Heart left ventricle (tissue), 16 donors: ENCODE results near the gene CFAP141. TPM values are rescaled to one million over a fixed set of nuclear protein-coding genes. Genes with fewer than 3 reads are reported as not detected.

ENCODE experiments used
- ATAC-seq, 4 donors: fragments of 200-7000 bp; cut with Tn5 transposase; one replicate each; pipeline ENCODE4 v1.9.1; 2020 to 2022; ENCODE audit warnings: moderate library complexity in 4 of 4, mild to moderate bottlenecking in 3 of 4, moderate number of reproducible peaks in 1 of 4
- DNase-seq, 5 donors: peaks; one replicate each; pipeline ENCODE4 v3.0.0-alpha.2; 2020
- H3K27ac ChIP-seq, 12 donors: fragments of 200-600 bp; sonication (generic) in 4 of 12; one replicate each; pipeline versions ENCODE4 v1.5.0 to v1.8.0; 2016 to 2022; ENCODE audit warnings: mild to moderate bottlenecking in 2 of 12
- H3K27me3 ChIP-seq, 9 donors: fragments of 200-600 bp; sonication (generic) in 2 of 9; one replicate each; pipeline versions ENCODE4 v1.5.1 to v1.8.0; 2016 to 2022; ENCODE audit warnings: mild to moderate bottlenecking in 3 of 9
- H3K36me3 ChIP-seq, 9 donors: fragments of 200-600 bp; sonication (generic) in 2 of 9; one replicate each; pipeline versions ENCODE4 v1.5.0 to v1.8.0; 2018 to 2022; ENCODE audit warnings: mild to moderate bottlenecking in 2 of 9
- H3K4me1 ChIP-seq, 12 donors: fragments of 200-600 bp; sonication (generic) in 4 of 12; one replicate each; pipeline versions ENCODE4 v1.5.0 to v1.8.0; 2016 to 2022; ENCODE audit warnings: mild to moderate bottlenecking in 3 of 12
- H3K4me3 ChIP-seq, 12 donors: fragments of 200-600 bp; sonication (generic) in 4 of 12; one replicate each; pipeline versions ENCODE4 v1.5.0 to v1.8.0; 2017 to 2022; ENCODE audit warnings: mild to moderate bottlenecking in 9 of 12, moderate library complexity in 4 of 12
- H3K9me3 ChIP-seq, 12 donors: fragments of 200-600 bp; sonication (generic) in 4 of 12; one replicate each; pipeline versions ENCODE4 v1.5.0 to v1.8.0; 2016 to 2022; ENCODE audit warnings: mild to moderate bottlenecking in 1 of 12
- POLR2A ChIP-seq, 2 donors: fragments of 450-650 bp; IDR thresholded peaks; one replicate each; pipeline ENCODE4 v1.6.1; 2017; ENCODE audit warnings: antibody characterized with exemption in 2 of 2, mild to moderate bottlenecking in 2 of 2, moderate library complexity in 2 of 2
- WGBS, 4 donors: extraction: QIAGEN DNeasy Blood & Tissue Kit in 2 of 4; methylation state at CpG; one replicate each; pipeline versions ENCODE4 v1.1.5 to v1.1.7; 2013 to 2018; 5-methylcytosine and 5-hydroxymethylcytosine counted together
- intact Hi-C, 10 donors: fragments of 100-400 bp; cut with DNase I; formaldehyde crosslinking; loops; one replicate each; pipeline versions ENCODE4 v1.11.1 to v1.14.2; 2022
- polyA plus RNA-seq, 2 donors: library from polyadenylated mRNA; stranded (reverse); fragments of 200-250 nt; gene quantifications; one replicate each; pipeline ENCODE4 v1.2.3, GENCODE V29; 2013
- total RNA-seq, 9 donors: library from RNA; depleted of rRNA in 2 of 9; stranded (reverse); fragments of >200 nt in 2 of 9; fragmentation: NEBNext Ultra II Directional in 3 of 9; extraction: Animal tissue kit (Norgen Biotek cat#: 25700) in 3 of 9; gene quantifications; one replicate each; pipeline versions ENCODE4 v1.1.0 to v1.2.4, GENCODE V29; 2016 to 2023
- TF ChIP-seq, protein P1 (sequence below), 12 donors: fragments of 200-600 bp; sonication (generic) in 4 of 12; IDR thresholded peaks; one replicate each; pipeline versions ENCODE4 v1.5.0 to v1.8.0; 2018 to 2022; ENCODE audit warnings: antibody characterized with exemption in 12 of 12, mild to moderate bottlenecking in 5 of 12
- donor health status: ischemic (EF 13 %, LVEDD 7.1; RV severe dilation, severe dysfunction).
- donor health status: healthy with polysubstance abuse.
- donor health status: DM: no; HTN: yes; CAD: no.
- donor health status: DM: no; HTN: no; CAD: no.
- donor health status: ischemic (EF 25% LVEDD 6.9; RV normal size, moderate dysfunction).
- donor health status: ischemic (EF 25% LVEDD 5.7; RV mildly dilated, moderate dysfunction).
- donor health status: healthy.
- donor health status: DM: yes; HTN: yes; CAD: no.
- donor health status: ischemic (EF 35%, LVEDD 5.7; RV mildly dilated, moderate dysfunction).
- donor health status: nonischemic (EF 11% LVEDD 7.7; RV severe dilation, severe dysfunction).
- donor health status: DM: yes; HTN: yes; CAD: no.
- donor health status: PGD.
- donor health status: ischemic (EF 29% LVEDD 5.4; RV normal size, mild dysfunction).
- donor health status: nonischemic (EF 23%, LVEDD 6.1; RV moderate dilation, normal function).

Gene CFAP141
- total and polyA plus RNA-seq, 11 donors = not detected

DNA sequence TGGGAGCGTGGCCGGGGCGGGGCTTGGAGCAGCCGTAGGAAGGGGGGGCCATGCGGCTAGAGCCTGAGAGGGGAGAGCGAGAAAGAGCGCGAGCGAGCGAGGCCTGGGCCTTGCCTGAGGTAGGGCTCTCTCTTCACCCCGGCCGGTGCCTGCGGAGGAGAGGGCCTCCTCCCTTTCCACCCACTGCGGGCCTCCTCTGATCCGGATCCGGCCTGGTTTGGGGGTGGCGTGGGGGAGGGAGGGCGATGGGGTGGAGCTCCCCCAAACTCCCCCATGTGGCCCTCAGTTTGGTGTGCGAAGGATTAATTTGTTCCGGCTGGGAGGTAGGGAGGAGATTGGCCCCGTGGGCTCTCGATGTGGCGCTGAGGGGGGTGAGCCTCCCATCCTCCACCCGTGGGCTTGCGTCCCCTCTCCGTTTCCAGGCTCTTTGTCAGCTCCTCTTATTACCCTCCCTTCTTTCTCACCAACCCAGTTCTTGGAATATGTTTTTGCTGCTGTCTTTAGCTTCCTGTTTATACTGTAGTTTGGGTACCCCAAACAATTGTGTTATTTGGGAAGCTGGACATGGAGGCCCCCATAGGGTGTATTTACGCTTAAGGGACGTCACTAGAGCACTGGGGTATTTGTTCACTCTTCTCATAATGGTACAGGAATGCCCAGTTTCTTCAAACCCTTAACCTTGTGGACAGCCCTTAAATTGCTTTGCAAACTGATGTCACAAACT is 15.3 kb upstream of the CFAP141 start:
- peak; percentile 61 to 85 (median 70) for DNase-seq
- peak overlapping the region; percentile 43 to 97 (median 82) for H3K4me3 ChIP-seq
- H3K36me3 ChIP-seq = peaks cover 0 to 49% (median 41%) of the 10 kb centered on the region in 9 donors
- TF ChIP-seq, protein P1, sequence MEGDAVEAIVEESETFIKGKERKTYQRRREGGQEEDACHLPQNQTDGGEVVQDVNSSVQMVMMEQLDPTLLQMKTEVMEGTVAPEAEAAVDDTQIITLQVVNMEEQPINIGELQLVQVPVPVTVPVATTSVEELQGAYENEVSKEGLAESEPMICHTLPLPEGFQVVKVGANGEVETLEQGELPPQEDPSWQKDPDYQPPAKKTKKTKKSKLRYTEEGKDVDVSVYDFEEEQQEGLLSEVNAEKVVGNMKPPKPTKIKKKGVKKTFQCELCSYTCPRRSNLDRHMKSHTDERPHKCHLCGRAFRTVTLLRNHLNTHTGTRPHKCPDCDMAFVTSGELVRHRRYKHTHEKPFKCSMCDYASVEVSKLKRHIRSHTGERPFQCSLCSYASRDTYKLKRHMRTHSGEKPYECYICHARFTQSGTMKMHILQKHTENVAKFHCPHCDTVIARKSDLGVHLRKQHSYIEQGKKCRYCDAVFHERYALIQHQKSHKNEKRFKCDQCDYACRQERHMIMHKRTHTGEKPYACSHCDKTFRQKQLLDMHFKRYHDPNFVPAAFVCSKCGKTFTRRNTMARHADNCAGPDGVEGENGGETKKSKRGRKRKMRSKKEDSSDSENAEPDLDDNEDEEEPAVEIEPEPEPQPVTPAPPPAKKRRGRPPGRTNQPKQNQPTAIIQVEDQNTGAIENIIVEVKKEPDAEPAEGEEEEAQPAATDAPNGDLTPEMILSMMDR (IDR thresholded peaks at IDR 0.05) = no peak
- TF ChIP-seq POLR2A (IDR thresholded peaks at IDR 0.05) = no peak
- WGBS, 4 donors = 0 to 1% (median 1%) methylated on average over 19 to 28 of the region's 28 CpGs
- peak in 3 of 4 donors; percentile 14 to 49 (median 40) for ATAC-seq
- no peaks in the 10 kb centered on the region for H3K9me3 ChIP-seq
- intact Hi-C loops = loop anchor here in 2 of 10 donors (2.0 kb wide), 3 partner anchors 39 to 231 kb away; partner anchors contain the start of genes HAX1 (in 1 of the 2) and RPS27 (in 1 of the 2)
- no peaks in the 10 kb centered on the region for H3K27me3 ChIP-seq
- peaks cover 7 to 64% (median 51%) of the 10 kb centered on the region in 12 donors for H3K4me1 ChIP-seq
- peak overlapping the region; percentile 92 to 100 (median 98) for H3K27ac ChIP-seq

DNA sequence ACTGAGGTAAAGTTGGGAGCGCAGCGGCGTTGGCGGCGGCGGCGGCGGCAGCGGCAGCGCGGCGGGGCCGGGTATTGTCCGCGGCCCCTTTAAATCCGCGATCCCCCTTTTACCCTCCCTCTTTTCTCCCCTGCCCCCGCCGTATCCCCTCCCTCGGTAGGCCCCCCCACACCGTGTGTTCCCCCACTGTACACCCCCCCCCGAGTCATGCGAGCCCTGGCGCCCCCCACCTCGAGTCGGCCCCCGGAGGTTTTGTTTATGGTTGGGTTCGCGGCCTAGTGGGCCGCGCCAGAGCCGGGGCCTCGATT is 14.8 kb upstream of the CFAP141 start:
- peaks cover 7 to 62% (median 51%) of the 10 kb centered on the region in 12 donors for H3K4me1 ChIP-seq
- no peaks in the 10 kb centered on the region for H3K27me3 ChIP-seq
- peak overlapping the region; percentile 92 to 100 (median 98) for H3K27ac ChIP-seq
- peaks cover 0 to 48% (median 38%) of the 10 kb centered on the region in 9 donors for H3K36me3 ChIP-seq
- intact Hi-C loops = loop anchor here in 2 of 10 donors (2.0 kb wide), 3 partner anchors 38 to 230 kb away; partner anchors contain the start of genes HAX1 (in 1 of the 2) and RPS27 (in 1 of the 2)
- TF ChIP-seq POLR2A (IDR thresholded peaks at IDR 0.05) = no peak
- TF ChIP-seq, protein P1 (IDR thresholded peaks at IDR 0.05) = no peak
- whole genome bisulfite sequencing, 4 donors = 0 to 2% (median 1%) methylated on average over 18 to 33 of the region's 33 CpGs
- H3K9me3 ChIP-seq = no peaks in the 10 kb centered on the region
- H3K4me3 ChIP-seq = peak overlapping the region; percentile 43 to 97 (median 82)
- DNase-seq = no peak
- no peak for ATAC-seq

DNA sequence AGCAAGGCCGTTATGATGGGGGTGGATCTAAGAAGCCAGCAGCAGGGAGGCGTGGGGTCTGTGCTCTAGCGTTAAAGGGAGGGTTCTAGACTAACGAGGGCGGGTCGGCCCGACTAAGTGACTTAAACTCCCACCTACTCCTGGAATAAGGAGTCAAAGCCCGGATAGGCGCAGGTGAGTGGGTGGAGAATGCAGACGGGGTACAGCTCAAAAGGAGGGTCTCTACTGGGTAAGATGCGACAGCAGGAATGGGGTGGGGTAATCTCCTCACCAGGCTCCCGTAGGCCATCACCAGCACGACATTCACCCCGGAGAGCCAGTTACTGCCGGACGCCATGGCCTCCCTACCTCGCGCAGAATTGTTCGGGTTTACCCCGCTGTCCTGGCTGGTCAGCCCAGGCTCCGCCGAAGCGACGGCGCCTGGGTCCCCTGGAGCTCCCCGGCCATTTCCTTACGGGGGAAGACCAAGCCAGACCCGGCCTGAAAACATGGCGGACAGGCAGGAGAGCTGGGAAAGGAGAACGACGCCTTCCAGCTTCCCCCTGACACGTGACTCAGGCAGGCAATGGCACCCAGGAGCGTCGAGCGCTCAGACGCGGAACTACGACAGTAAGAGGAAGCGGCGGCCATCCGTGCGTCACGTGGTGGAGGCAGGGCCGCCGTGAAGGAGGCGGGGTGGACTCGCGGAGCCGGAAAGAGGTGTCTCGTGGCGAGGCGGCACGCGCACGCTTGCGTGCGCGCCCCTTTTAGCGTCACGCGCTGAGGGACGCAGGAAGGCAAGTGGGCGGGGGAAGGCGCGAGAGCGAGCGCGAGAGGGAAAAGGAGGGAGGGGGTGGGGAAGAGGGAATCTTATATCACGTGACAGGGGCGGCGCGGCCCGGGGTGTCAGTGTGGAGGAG is 14.2 kb upstream of the CFAP141 start, which contains the start of gene UBAP2L:
UBAP2L (plus strand) TSS at position 885 of the 899 bp plus-strand sequence. CDS start 4,169 bp downstream, outside the sequence.
- TF ChIP-seq, protein P1 (IDR thresholded peaks at IDR 0.05) = peak in 1 of 12 donors; percentile 3
- TF ChIP-seq POLR2A (IDR thresholded peaks at IDR 0.05) = peak; percentile 19 to 61
- intact Hi-C loops = loop anchor here in 2 of 10 donors (2.0 kb wide), 3 partner anchors 38 to 230 kb away; partner anchors contain the start of genes HAX1 (in 1 of the 2) and RPS27 (in 1 of the 2)

More for the DNA sequence above, 14.2 kb upstream of the CFAP141 start, which contains the start of gene UBAP2L:
- 0 to 1% (median 0%) methylated on average over 58 to 73 of the region's 73 CpGs for WGBS, 4 donors
- Histone ChIP-seq H3K4me1 (peaks cover 7 to 61% (median 51%) of the 10 kb centered on the region in 12 donors), H3K27me3 (no peaks in the 10 kb centered on the region), H3K36me3 (peaks cover 0 to 42% (median 34%) of the 10 kb centered on the region in 9 donors), H3K27ac (peak within 1 kb of the TSS; percentile 95 to 100 (median 98)), H3K4me3 (peak within 1 kb of the TSS; percentile 65 to 97 (median 82)), H3K9me3 (no peaks in the 10 kb centered on the region)
- DNase-seq (peak; percentile 99 to 100 (median 99)), ATAC-seq (peak; percentile 97 to 99 (median 98))
